H1 (cell line): ENCODE measurements around the gene CX3CR1. TPM values are rescaled to one million over a fixed set of nuclear protein-coding genes. Genes with fewer than 3 reads are reported as not detected.

Experiments used
- CTCF ChIA-PET: fragments of 300-600 bp; sonication (Branson Sonifier 250); formaldehyde crosslinking; loops from one replicate; lab custom pipeline; 2021; ENCODE audit not compliant: partially characterized antibody; lab: Charles Lee
- POLR2A ChIA-PET: fragments of 300-600 bp; sonication (Branson Sonifier 250); formaldehyde crosslinking; loops from one replicate; lab custom pipeline; 2021; ENCODE audit warnings: inconsistent platforms; ENCODE audit not compliant: partially characterized antibody; lab: Charles Lee
- DNase-seq, 2 experiments: peaks; one replicate each; pipeline versions ENCODE4 v3.0.0 to v3.0.0-alpha.2; 2010 to 2022; ENCODE audit warnings: low spot score in 2 of 2, low read depth in 1 of 2, mixed read lengths in 1 of 2
- FAIRE-seq: peaks from 2 replicates; lab custom pipeline; 2011; peaks lifted over from hg19 to GRCh38; lab: Jason Lieb, UNC
- H2AFZ ChIP-seq: 2 replicates; pipeline ENCODE4 v1.8.1; 2012; ENCODE audit warnings: low read length, inconsistent platforms
- H2AK5ac ChIP-seq: 2 replicates; pipeline ENCODE4 v1.6.1; 2013; ENCODE audit warnings: low read depth, low read length
- H2BK120ac ChIP-seq: replicated peaks from 2 replicates; pipeline ENCODE3; 2013; ENCODE audit warnings: low read depth, low read length, inconsistent platforms
- H2BK12ac ChIP-seq: 2 replicates; pipeline ENCODE4 v1.6.1; 2013; ENCODE audit warnings: low read depth, low read length
- H2BK15ac ChIP-seq: 2 replicates; pipeline ENCODE4 v1.6.1; 2013; ENCODE audit warnings: low read length
- H2BK20ac ChIP-seq: 2 replicates; pipeline ENCODE4 v1.6.1; 2013; ENCODE audit warnings: low read length
- H2BK5ac ChIP-seq: 2 replicates; pipeline ENCODE4 v1.6.1; 2013; ENCODE audit warnings: low read depth, low read length
- H3K14ac ChIP-seq: 2 replicates; pipeline ENCODE4 v1.6.1; 2013; ENCODE audit warnings: inconsistent platforms; ENCODE audit not compliant: insufficient read length
- H3K18ac ChIP-seq: 2 replicates; pipeline ENCODE4 v1.6.1; 2013; ENCODE audit warnings: low read length; ENCODE audit errors: extremely low read depth
- H3K23ac ChIP-seq: 2 replicates; pipeline ENCODE4 v1.6.1; 2013; ENCODE audit warnings: inconsistent platforms; ENCODE audit not compliant: insufficient read length
- H3K23me2 ChIP-seq: 2 replicates; pipeline ENCODE4 v1.6.1; 2013; ENCODE audit warnings: low read depth, low read length
- H3K27ac ChIP-seq: 2 replicates; pipeline ENCODE4 v1.6.1; 2011; ENCODE audit warnings: low read depth, low read length, inconsistent platforms
- H3K27me3 ChIP-seq, 4 experiments: replicated peaks in 1 of 4; 1 replicate in 1 of 4; 2 replicates in 3 of 4; pipeline versions ENCODE4 v1.6.1 to v1.8.1; 2011 to 2013; ENCODE audit warnings: low read length in 3 of 4, mild to moderate bottlenecking in 3 of 4, inconsistent platforms in 2 of 4, mixed read lengths in 2 of 4, moderate library complexity in 1 of 4; ENCODE audit not compliant: control insufficient read depth in 3 of 4, insufficient read depth in 3 of 4; ENCODE audit errors: extremely low read depth in 1 of 4
- H3K36me3 ChIP-seq, 4 experiments: 2 replicates each; pipeline versions ENCODE4 v1.6.1 to v1.8.1; 2011 to 2013; ENCODE audit warnings: mild to moderate bottlenecking in 4 of 4, low read length in 3 of 4, moderate library complexity in 2 of 4, control low read depth in 1 of 4, inconsistent platforms in 1 of 4; ENCODE audit not compliant: insufficient read depth in 4 of 4, control insufficient read depth in 2 of 4
- H3K4ac ChIP-seq: replicated peaks from 2 replicates; pipeline ENCODE3; 2013; ENCODE audit warnings: low read length, low read depth, mixed read lengths, inconsistent platforms; ENCODE audit not compliant: insufficient read length
- H3K4me1 ChIP-seq, 4 experiments: replicated peaks in 1 of 4; 1 replicate in 1 of 4; 2 replicates in 3 of 4; pipeline versions ENCODE4 v1.6.1 to v1.8.1; 2011 to 2013; ENCODE audit warnings: low read length in 3 of 4, inconsistent platforms in 2 of 4, mixed read lengths in 1 of 4; ENCODE audit not compliant: insufficient read depth in 4 of 4, control insufficient read depth in 3 of 4
- H3K4me2 ChIP-seq, 2 experiments: 2 replicates each; pipeline versions ENCODE4 v1.6.1 to v1.8.1; 2011 to 2013; ENCODE audit warnings: low read depth in 2 of 2, low read length in 2 of 2, control low read depth in 1 of 2, inconsistent platforms in 1 of 2, mild to moderate bottlenecking in 1 of 2; ENCODE audit not compliant: insufficient read depth in 1 of 2
- H3K4me3 ChIP-seq, 4 experiments: fragments of 200-600, 300-600 bp in 1 of 4; sonication (generic), shearing (Covaris generic), sonication (Bioruptor Twin) in 1 of 4; 2 replicates each; pipeline versions ENCODE4 v1.5.1 to v1.8.1; 2011 to 2016; ENCODE audit warnings: low read length in 4 of 4, low read depth in 3 of 4, control low read depth in 2 of 4, inconsistent platforms in 2 of 4, mild to moderate bottlenecking in 2 of 4, mixed read lengths in 1 of 4, moderate library complexity in 1 of 4; ENCODE audit not compliant: insufficient read depth in 2 of 4; ENCODE audit errors: extremely low read depth in 1 of 4
- H3K56ac ChIP-seq: replicated peaks from 2 replicates; pipeline ENCODE3; 2013; ENCODE audit warnings: low read depth, mild to moderate bottlenecking, mixed read lengths, low read length, inconsistent platforms; ENCODE audit not compliant: insufficient read length
- H3K79me1 ChIP-seq: 2 replicates; pipeline ENCODE4 v1.6.1; 2013; ENCODE audit warnings: low read depth, low read length, control low read depth
- H3K79me2 ChIP-seq, 2 experiments: 2 replicates each; pipeline versions ENCODE4 v1.6.1 to v1.8.1; 2012 to 2013; ENCODE audit warnings: low read length in 2 of 2, mild to moderate bottlenecking in 2 of 2, inconsistent platforms in 1 of 2; ENCODE audit not compliant: insufficient read depth in 2 of 2, control insufficient read depth in 1 of 2
- H3K9ac ChIP-seq, 4 experiments: replicated peaks in 1 of 4; 1 replicate in 1 of 4; 2 replicates in 3 of 4; pipeline versions ENCODE4 v1.6.1 to v1.8.1; 2011 to 2013; ENCODE audit warnings: low read depth in 3 of 4, low read length in 3 of 4, control low read depth in 2 of 4, mild to moderate bottlenecking in 2 of 4, moderate library complexity in 2 of 4, inconsistent platforms in 1 of 4; ENCODE audit errors: extremely low read depth in 1 of 4
- H3K9me3 ChIP-seq, 2 experiments: 2 replicates each; pipeline versions ENCODE4 v1.6.1 to v1.8.1; 2012 to 2013; ENCODE audit warnings: mild to moderate bottlenecking in 2 of 2, moderate library complexity in 2 of 2, control low read depth in 1 of 2, inconsistent platforms in 1 of 2, low read depth in 1 of 2, low read length in 1 of 2, mixed read lengths in 1 of 2; ENCODE audit not compliant: insufficient read depth in 2 of 2
- H4K20me1 ChIP-seq, 2 experiments: replicated peaks in 1 of 2; 2 replicates each; pipeline versions ENCODE3 to v1.8.1; 2011 to 2013; ENCODE audit warnings: inconsistent platforms in 2 of 2, low read length in 2 of 2, mild to moderate bottlenecking in 1 of 2; ENCODE audit not compliant: insufficient read depth in 2 of 2, control insufficient read depth in 1 of 2
- H4K5ac ChIP-seq: 2 replicates; pipeline ENCODE4 v1.6.1; 2013; ENCODE audit warnings: low read length, low read depth, mixed read lengths, inconsistent platforms; ENCODE audit not compliant: insufficient read length
- H4K8ac ChIP-seq: 2 replicates; pipeline ENCODE4 v1.8.0; 2013; ENCODE audit warnings: mild to moderate bottlenecking, moderate library complexity, low read length, inconsistent platforms; ENCODE audit not compliant: insufficient read depth; ENCODE audit errors: extremely low read depth
- H4K91ac ChIP-seq: replicated peaks from 2 replicates; pipeline ENCODE3; 2013; ENCODE audit warnings: low read length, mixed read lengths, inconsistent platforms; ENCODE audit not compliant: insufficient read length
- EGR1 ChIP-seq: IDR thresholded peaks from 2 replicates; pipeline ENCODE4 v1.6.1; 2011; ENCODE audit warnings: low read depth, low read length, borderline replicate concordance
- GTF2F1 ChIP-seq: IDR thresholded peaks from 2 replicates; pipeline ENCODE4 v1.6.1; 2012; ENCODE audit warnings: low read depth, low read length, improper control_type of control experiment, borderline replicate concordance
- WGBS, 2 experiments: shearing (Covaris generic) in 1 of 2; methylation state at CpG; one replicate each; pipeline versions ENCODE4 v1.1.6 to v1.1.7; 2013 to 2015; ENCODE audit warnings: low lambda C conversion rate in 2 of 2, mixed read lengths in 2 of 2, inconsistent platforms in 1 of 2, low coverage in 1 of 2, missing lambda C conversion rate in 1 of 2; ENCODE audit not compliant: insufficient replicate concordance in 2 of 2, insufficient coverage in 1 of 2, insufficient read length in 1 of 2; ENCODE audit errors: extremely low coverage in 1 of 2, missing lambda C conversion rate in 1 of 2; 5-methylcytosine and 5-hydroxymethylcytosine counted together
- polyA plus RNA-seq, 7 experiments: library from polyadenylated mRNA; depleted of rRNA in 3 of 7; stranded (reverse) in 5 of 7; unstranded in 2 of 7; fragments of >200 nt in 5 of 7; fragments of 200-250 nt in 2 of 7; gene quantifications; 1 replicate in 5 of 7; 2 replicates in 1 of 7; 4 replicates in 1 of 7; pipeline versions ENCODE4 v1.2.1 to v1.2.3, GENCODE V29; 2011 to 2013; ENCODE audit warnings: missing spikeins in 2 of 7, mixed read lengths in 2 of 7
- total RNA-seq: library from RNA; stranded (reverse); fragmentation: NEBNext Ultra II Directional; extraction: Animal tissue kit (Norgen Biotek cat#: 25700); gene quantifications from 2 replicates; pipeline ENCODE4 v1.2.1, GENCODE V29; 2021

CX3CR1 gene
- total and polyA plus RNA-seq, 2 of the 8 experiments (the other 6 are each of a cell fraction or from before 2014, with no cell fraction given): 0.08 TPM; not detected in 1

DNA sequence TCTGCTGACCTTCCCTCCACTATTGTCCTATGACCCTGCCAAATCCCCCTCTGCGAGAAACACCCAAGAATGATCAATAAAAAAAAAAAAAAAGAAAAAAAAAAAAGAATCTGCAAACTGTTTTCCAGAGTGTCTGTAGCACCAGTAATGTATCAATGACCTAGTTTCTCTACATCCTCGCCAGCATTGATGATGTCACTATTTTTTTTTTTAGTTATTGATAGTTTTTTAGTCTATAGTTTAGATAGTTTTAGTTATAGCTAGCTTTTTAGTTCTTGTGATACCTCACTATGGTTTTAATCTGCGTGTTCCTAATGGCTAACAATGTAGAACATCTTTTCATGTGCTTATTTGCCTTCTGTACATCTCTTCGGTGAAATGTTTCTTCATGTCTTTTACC, 51.3 kb downstream of the CX3CR1 start:
- Histone ChIP-seq H4K5ac (no peak overlapping the region), H2BK12ac (no peak overlapping the region), H4K91ac (no peak overlapping the region), H3K4ac (no peak overlapping the region), H3K4me1 (no peaks in the 10 kb centered on the region), H2BK15ac (no peak overlapping the region), H3K79me1 (no peaks in the 10 kb centered on the region), H3K9me3 (no peaks in the 10 kb centered on the region), H2BK120ac (no peak overlapping the region), H3K36me3 (no peaks in the 10 kb centered on the region), H3K27ac (no peak overlapping the region), H2BK20ac (no peak overlapping the region), H4K20me1 (no peaks in the 10 kb centered on the region), H3K4me3 (no peak overlapping the region), H3K27me3 (no peaks in the 10 kb centered on the region), H3K18ac (no peak overlapping the region), H3K79me2 (no peaks in the 10 kb centered on the region), H3K9ac (no peak overlapping the region), H3K23ac (no peak overlapping the region), H2AK5ac (no peak overlapping the region), H3K23me2 (0 out of 2 replicates have a peak, but pooled peaks cover 1% of the 10 kb centered on the region), H2BK5ac (no peak overlapping the region), H3K56ac (no peak overlapping the region), H2AFZ (no peak overlapping the region), H4K8ac (no peak overlapping the region), H3K4me2 (no peak overlapping the region), H3K14ac (no peak overlapping the region)
- FAIRE-seq: no peak
- DNase-seq: no peak
- POLR2A ChIA-PET: no interaction called here
- CTCF ChIA-PET: interaction anchor here (1.2 kb wide), 1 partner anchor 13 kb away, joined by 3 read pairs; no protein-coding TSS in a partner anchor
- 92% methylated on average over 3 of the region's 4 CpGs; no CpG with 5 or more reads in 1 of the 2 experiments for WGBS, 2 experiments
- TF ChIP-seq GTF2F1: no peak
- no peak for TF ChIP-seq EGR1
